Loucy (cell line): Measurements from ENCODE around the gene MINDY4.

ENCODE experiments used
- H2AFZ ChIP-seq: fragments of 200-600 bp; sonication (generic); 2 replicates; pipeline ENCODE4 v1.6.0; 2016; ENCODE audit warnings: antibody characterized with exemption, mild to moderate bottlenecking, low read length, moderate library complexity
- H3F3A ChIP-seq: fragments of 200-600 bp; 2 replicates; pipeline ENCODE4 v1.6.0; 2016; ENCODE audit warnings: antibody characterized with exemption, low read depth, mild to moderate bottlenecking
- H3K27me3 ChIP-seq: fragments of 200-600 bp; sonication (generic); 2 replicates; pipeline ENCODE4 v1.6.1; 2014; ENCODE audit warnings: low read length, mild to moderate bottlenecking; ENCODE audit not compliant: insufficient read depth, poor library complexity, severe bottlenecking
- H3K36me3 ChIP-seq: fragments of 200-600 bp; sonication (generic); 2 replicates; pipeline ENCODE4 v1.6.1; 2016; ENCODE audit warnings: low read length; ENCODE audit not compliant: insufficient read depth
- H3K4me1 ChIP-seq: fragments of 200-600 bp; sonication (generic); 2 replicates; pipeline ENCODE4 v1.5.1; 2014; ENCODE audit warnings: low read length, mild to moderate bottlenecking; ENCODE audit not compliant: insufficient read depth, poor library complexity, severe bottlenecking
- H3K4me2 ChIP-seq: fragments of 200-600 bp; sonication (generic); 2 replicates; pipeline ENCODE4 v1.6.0; 2014; ENCODE audit warnings: antibody characterized with exemption, low read length, low read depth, mild to moderate bottlenecking; ENCODE audit not compliant: poor library complexity, severe bottlenecking
- H3K4me3 ChIP-seq: fragments of 200-600 bp; sonication (generic); 2 replicates; pipeline ENCODE4 v1.5.1; 2014; ENCODE audit warnings: low read length, mild to moderate bottlenecking, mixed read lengths; ENCODE audit not compliant: poor library complexity, severe bottlenecking
- H3K79me2 ChIP-seq: fragments of 200-600 bp; sonication (generic); 2 replicates; pipeline ENCODE4 v1.6.1; 2014; ENCODE audit warnings: low read length; ENCODE audit not compliant: insufficient read depth
- H3K9ac ChIP-seq: fragments of 200-600 bp; sonication (generic); 2 replicates; pipeline ENCODE4 v1.6.0; 2014; ENCODE audit warnings: mild to moderate bottlenecking, low read depth, low read length, moderate library complexity; ENCODE audit not compliant: poor library complexity, severe bottlenecking
- H3K9me2 ChIP-seq: fragments of 200-600 bp; sonication (generic); replicated peaks from 2 replicates; pipeline ENCODE4 v1.6.1; 2016; ENCODE audit warnings: low read depth, low read length, mixed read lengths
- H3K9me3 ChIP-seq: fragments of 200-600 bp; sonication (generic); 2 replicates; pipeline ENCODE4 v1.6.1; 2014; ENCODE audit warnings: mild to moderate bottlenecking, antibody characterized with exemption, low read length, low read depth; ENCODE audit not compliant: insufficient read depth
- H4K20me1 ChIP-seq: fragments of 200-600 bp; sonication (generic); 2 replicates; pipeline ENCODE4 v1.6.0; 2014; ENCODE audit warnings: antibody characterized with exemption, low read length, mild to moderate bottlenecking; ENCODE audit not compliant: insufficient read depth, poor library complexity, severe bottlenecking
- CTCF ChIP-seq: fragments of 200-600 bp; sonication (generic); conservative IDR thresholded peaks from 2 replicates; pipeline ENCODE4 v1.5.1; 2014; ENCODE audit warnings: mild to moderate bottlenecking, antibody characterized with exemption, low read length
- EZH2phosphoT487 ChIP-seq: fragments of 200-600 bp; IDR thresholded peaks from 2 replicates; pipeline ENCODE4 v1.6.1; 2018; ENCODE audit warnings: antibody characterized with exemption, mild to moderate bottlenecking, moderate library complexity, borderline replicate concordance

The MINDY4 gene

GRCh38 chr7:30842542-30843451, 71.6 kb downstream of the MINDY4 start:
- no peaks in the 10 kb centered on the region for H3K4me1 ChIP-seq

GRCh38 chr7:30843741-30844482, 72.7 kb downstream of the MINDY4 start:
- Histone ChIP-seq H3K4me2 (no peak overlapping the region), H3K9ac (no peak overlapping the region), H4K20me1 (no peaks in the 10 kb centered on the region), H3K9me3 (no peaks in the 10 kb centered on the region), H3K79me2 (no peaks in the 10 kb centered on the region), H3F3A (no peaks in the 10 kb centered on the region), H3K4me3 (no peak overlapping the region), H3K9me2 (no peaks in the 10 kb centered on the region), H2AFZ (no peak overlapping the region), H3K4me1 (no peaks in the 10 kb centered on the region), H3K36me3 (no peaks in the 10 kb centered on the region), H3K27me3 (no peaks in the 10 kb centered on the region)
- no peak for TF ChIP-seq EZH2phosphoT487
- no peak for TF ChIP-seq CTCF

More at GRCh38 chr7:30842542-30843451, 71.6 kb downstream of the MINDY4 start:
- no peaks in the 10 kb centered on the region for H3K27me3 ChIP-seq
- no peaks in the 10 kb centered on the region for H3F3A ChIP-seq
- no peaks in the 10 kb centered on the region for H3K36me3 ChIP-seq
- no peaks in the 10 kb centered on the region for H3K79me2 ChIP-seq
- H3K4me3 ChIP-seq, result no peak overlapping the region
- H4K20me1 ChIP-seq, result no peaks in the 10 kb centered on the region
- no peak overlapping the region for H2AFZ ChIP-seq
- no peak overlapping the region for H3K4me2 ChIP-seq
- no peak overlapping the region for H3K9ac ChIP-seq
- H3K9me3 ChIP-seq, result no peaks in the 10 kb centered on the region
- TF ChIP-seq EZH2phosphoT487, result no peak
- no peak for TF ChIP-seq CTCF
- H3K9me2 ChIP-seq, result no peaks in the 10 kb centered on the region

- no peak for TF ChIP-seq EZH2phosphoT487
- TF ChIP-seq CTCF, result no peak
- no peak overlapping the region for H3K4me3 ChIP-seq
- no peaks in the 10 kb centered on the region for H3K27me3 ChIP-seq
- H3K9me3 ChIP-seq, result no peaks in the 10 kb centered on the region
- no peak overlapping the region for H3K9ac ChIP-seq
- no peaks in the 10 kb centered on the region for H3K4me1 ChIP-seq
- no peak overlapping the region for H2AFZ ChIP-seq
- no peaks in the 10 kb centered on the region for H3K79me2 ChIP-seq
- H3K36me3 ChIP-seq, result no peaks in the 10 kb centered on the region
- H4K20me1 ChIP-seq, result no peaks in the 10 kb centered on the region
- no peaks in the 10 kb centered on the region for H3K9me2 ChIP-seq
- no peak overlapping the region for H3K4me2 ChIP-seq
- no peaks in the 10 kb centered on the region for H3F3A ChIP-seq
Observed at GRCh38 chr7:30844483-30844874, 73.3 kb downstream of the MINDY4 start.
